GM18873 (cell line): Measurements from ENCODE around the gene CORO1C.
"Not testable (repeated sequence)": the region's sequence is repeated elsewhere in the genome, so short reads cannot be mapped to it uniquely, and the experiment has no call there.

ENCODE experiments used
- ATAC-seq: cut with Tn5 transposase; IDR thresholded peaks from one replicate; pipeline ENCODE4 v1.9.1; 2021; ENCODE audit warnings: mild to moderate bottlenecking, moderate library complexity, moderate number of reproducible peaks; ENCODE audit not compliant: unreplicated experiment, low FRiP score

Gene CORO1C

GRCh38 chr12:108731105-108731865, at the start of gene CORO1C:
Gene CORO1C, minus strand, starts transcription at chr12:108731518. Its CDS starts 30,200 bp downstream, at chr12:108701318.
- peak; percentile 73 for ATAC-seq

- no peak for ATAC-seq
These were observed 48.8 kb upstream of the CORO1C start for GRCh38 chr12:108779998-108780688.

GRCh38 chr12:108778053-108778452, 46.7 kb upstream of the CORO1C start:
- ATAC-seq, result no peak

GRCh38 chr12:108777156-108777555, 45.8 kb upstream of the CORO1C start:
- ATAC-seq, result no peak

GRCh38 chr12:108773798-108774788, 42.8 kb upstream of the CORO1C start:
- no peak for ATAC-seq

- ATAC-seq, result no peak
These were observed 41.8 kb upstream of the CORO1C start for GRCh38 chr12:108772891-108773797.

GRCh38 chr12:108772247-108772646, 40.9 kb upstream of the CORO1C start:
- no peak for ATAC-seq

- not testable (repeated sequence) for ATAC-seq
These were observed 40.5 kb upstream of the CORO1C start for GRCh38 chr12:108771835-108772234.

- ATAC-seq, result no peak
These were observed 39.6 kb upstream of the CORO1C start for GRCh38 chr12:108770963-108771362.

- no peak for ATAC-seq
These were observed 39.0 kb upstream of the CORO1C start for GRCh38 chr12:108770269-108770829.

GRCh38 chr12:108768591-108769500, 37.5 kb upstream of the CORO1C start:
- ATAC-seq, result no peak

GRCh38 chr12:108766294-108766693, 35.0 kb upstream of the CORO1C start:
- ATAC-seq, result no peak

- no peak for ATAC-seq
These were observed 34.0 kb upstream of the CORO1C start for GRCh38 chr12:108765289-108765764.

GRCh38 chr12:108764540-108765288, 33.4 kb upstream of the CORO1C start:
- no peak for ATAC-seq

- no peak for ATAC-seq
These were observed 29.9 kb upstream of the CORO1C start for GRCh38 chr12:108761226-108761625.

- ATAC-seq, result no peak
These were observed 28.6 kb upstream of the CORO1C start for GRCh38 chr12:108759924-108760323.

GRCh38 chr12:108757856-108758255, 26.5 kb upstream of the CORO1C start:
- ATAC-seq, result no peak
